SK-N-MC (cell line): Measurements from ENCODE around the gene BCL11B.

ENCODE experiments used
- DNase-seq: peaks from one replicate; pipeline ENCODE4 v3.0.0-alpha.2; 2011; ENCODE audit warnings: low read depth, low spot score
- H3K27ac ChIP-seq: fragments of 200-600 bp; sonication (generic); 2 replicates; pipeline ENCODE4 v1.5.1; 2016; ENCODE audit warnings: mixed run types
- H3K36me3 ChIP-seq: fragments of 200-600 bp; sonication (generic); 2 replicates; pipeline ENCODE4 v1.6.1; 2017; ENCODE audit warnings: antibody characterized with exemption, low read length, mixed read lengths; ENCODE audit not compliant: insufficient read depth
- H3K4me3 ChIP-seq: fragments of 200-600 bp; sonication (generic); 2 replicates; pipeline ENCODE4 v1.5.1; 2016
- H3K9ac ChIP-seq: fragments of 200-600 bp; sonication (generic); 2 replicates; pipeline ENCODE4 v1.8.0; 2017; ENCODE audit warnings: mixed run types, mixed read lengths; ENCODE audit not compliant: insufficient read length
- H3K9me3 ChIP-seq: fragments of 200-600 bp; sonication (generic); 2 replicates; pipeline ENCODE4 v1.6.1; 2017; ENCODE audit warnings: low read depth, mild to moderate bottlenecking, antibody characterized with exemption, low read length, moderate library complexity, mixed read lengths
- EZH2 ChIP-seq: fragments of 200-600 bp; sonication (generic); IDR thresholded peaks from one replicate; pipeline ENCODE4 v1.6.1; 2017; ENCODE audit warnings: antibody characterized with exemption
- FOXP2 ChIP-seq: optimal IDR thresholded peaks from 2 replicates; pipeline ENCODE3; 2011; ENCODE audit warnings: mild to moderate bottlenecking, moderate library complexity; ENCODE audit not compliant: insufficient read depth; ENCODE audit errors: extremely low read length, control extremely low read depth
- POLR2AphosphoS5 ChIP-seq: IDR thresholded peaks from 2 replicates; pipeline ENCODE4 v1.6.1; 2012; ENCODE audit warnings: mild to moderate bottlenecking, low read depth, low read length, borderline replicate concordance

The BCL11B gene

GRCh38 chr14:99128185-99128584, 143.8 kb downstream of the BCL11B start:
- peak overlapping the region; percentile 32 for H3K9ac ChIP-seq
- H3K4me3 ChIP-seq: no peak overlapping the region
- no peak for DNase-seq
- no peaks in the 10 kb centered on the region for H3K36me3 ChIP-seq
- TF ChIP-seq POLR2AphosphoS5: no peak
- TF ChIP-seq EZH2: no peak
- TF ChIP-seq FOXP2: no peak
- no peaks in the 10 kb centered on the region for H3K9me3 ChIP-seq
- no peak overlapping the region for H3K27ac ChIP-seq

GRCh38 chr14:99127651-99128167, 144.3 kb downstream of the BCL11B start:
- Histone ChIP-seq H3K27ac (no peak overlapping the region), H3K9ac (no peak overlapping the region), H3K36me3 (no peaks in the 10 kb centered on the region), H3K4me3 (no peak overlapping the region), H3K9me3 (no peaks in the 10 kb centered on the region)
- DNase-seq: no peak
- TF ChIP-seq FOXP2 (no peak), EZH2 (no peak), POLR2AphosphoS5 (no peak)

GRCh38 chr14:99125616-99126431, 146.2 kb downstream of the BCL11B start:
- DNase-seq: no peak
- no peaks in the 10 kb centered on the region for H3K9me3 ChIP-seq
- no peak for TF ChIP-seq FOXP2
- no peak for TF ChIP-seq EZH2
- TF ChIP-seq POLR2AphosphoS5: no peak

GRCh38 chr14:99125113-99125512, 146.9 kb downstream of the BCL11B start:
- Histone ChIP-seq H3K27ac (no peak overlapping the region), H3K9me3 (no peaks in the 10 kb centered on the region), H3K36me3 (no peaks in the 10 kb centered on the region), H3K4me3 (no peak overlapping the region), H3K9ac (no peak overlapping the region)
- TF ChIP-seq POLR2AphosphoS5 (no peak), FOXP2 (no peak), EZH2 (no peak)
- DNase-seq: no peak

More at GRCh38 chr14:99125616-99126431, 146.2 kb downstream of the BCL11B start:
- H3K9ac ChIP-seq: no peak overlapping the region
- no peaks in the 10 kb centered on the region for H3K36me3 ChIP-seq
- no peak overlapping the region for H3K27ac ChIP-seq
- H3K4me3 ChIP-seq: no peak overlapping the region

GRCh38 chr14:99124482-99125105, 147.4 kb downstream of the BCL11B start:
- no peak overlapping the region for H3K4me3 ChIP-seq
- no peak overlapping the region for H3K27ac ChIP-seq
- H3K9ac ChIP-seq: no peak overlapping the region
- H3K36me3 ChIP-seq: no peaks in the 10 kb centered on the region
- no peak for DNase-seq
- H3K9me3 ChIP-seq: no peaks in the 10 kb centered on the region
- TF ChIP-seq FOXP2 (no peak), EZH2 (no peak), POLR2AphosphoS5 (no peak)

- H3K9me3 ChIP-seq: no peaks in the 10 kb centered on the region
- no peak overlapping the region for H3K4me3 ChIP-seq
- no peaks in the 10 kb centered on the region for H3K36me3 ChIP-seq
- TF ChIP-seq EZH2 (no peak), POLR2AphosphoS5 (no peak), FOXP2 (no peak)
- DNase-seq: no peak
- no peak overlapping the region for H3K9ac ChIP-seq
- no peak overlapping the region for H3K27ac ChIP-seq
These were observed 148.7 kb downstream of the BCL11B start for GRCh38 chr14:99123208-99123870.

GRCh38 chr14:99122521-99123125, 149.4 kb downstream of the BCL11B start:
- H3K9me3 ChIP-seq: no peaks in the 10 kb centered on the region
- TF ChIP-seq FOXP2: no peak
- no peak for TF ChIP-seq POLR2AphosphoS5
- no peak for TF ChIP-seq EZH2
- no peaks in the 10 kb centered on the region for H3K36me3 ChIP-seq
- DNase-seq: no peak
- no peak overlapping the region for H3K27ac ChIP-seq
- no peak overlapping the region for H3K4me3 ChIP-seq
- H3K9ac ChIP-seq: no peak overlapping the region
